Caco-2 (cell line): Measurements from ENCODE around the gene FBXO31. TPM values are rescaled to one million over a fixed set of nuclear protein-coding genes. Genes with fewer than 3 reads are reported as not detected.

ENCODE experiments used
- BruUV-seq: library from RNA; stranded (reverse); fragments of 400-500 nt; replicated peaks from 2 replicates; lab custom pipeline; 2021; lab: Mats Ljungman, UMichigan
- CTCF ChIA-PET: fragments of 300-600 bp; sonication (Branson Sonifier 250); formaldehyde crosslinking; loops from one replicate; lab custom pipeline; 2022; ENCODE audit warnings: antibody characterized with exemption; lab: Charles Lee
- POLR2A ChIA-PET: fragments of 300-600 bp; sonication (Branson Sonifier 250); formaldehyde crosslinking; loops from one replicate; lab custom pipeline; 2022; ENCODE audit warnings: antibody characterized with exemption; lab: Charles Lee
- DNase-seq, 2 experiments: peaks; one replicate each; pipeline versions ENCODE4 v3.0.0 to v3.0.0-alpha.2; 2020 to 2022
- H3K27me3 ChIP-seq: replicated peaks from 2 replicates; pipeline ENCODE4 v1.6.0; 2011; ENCODE audit warnings: low read length; ENCODE audit not compliant: control insufficient read depth, insufficient read depth
- H3K36me3 ChIP-seq: 2 replicates; pipeline ENCODE4 v1.5.1; 2011; ENCODE audit warnings: low read length; ENCODE audit not compliant: control insufficient read depth, insufficient read depth
- H3K4me1 ChIP-seq: fragments of 250-450 bp; sonication (Bioruptor Pico); 2 replicates; pipeline ENCODE4 v1.5.1; 2020; ENCODE audit warnings: mild to moderate bottlenecking
- H3K4me3 ChIP-seq: 2 replicates; pipeline ENCODE4 v1.5.1; 2011; ENCODE audit warnings: low read depth, mild to moderate bottlenecking, control low read depth, low read length
- H3K9me3 ChIP-seq: fragments of 250-450 bp; sonication (Bioruptor Pico); 2 replicates; pipeline ENCODE4 v1.5.1; 2020; ENCODE audit warnings: mild to moderate bottlenecking, moderate library complexity
- H3K27ac Mint-ChIP-seq: one replicate; pipeline ENCODE4 v1.8.0; 2022; ENCODE audit warnings: mixed read lengths; ENCODE audit not compliant: unreplicated experiment
- H3K27me3 Mint-ChIP-seq: one replicate; pipeline ENCODE4 v1.8.0; 2022; ENCODE audit warnings: mixed read lengths; ENCODE audit not compliant: insufficient read depth, unreplicated experiment
- H3K36me3 Mint-ChIP-seq: one replicate; pipeline ENCODE4 v1.8.0; 2022; ENCODE audit warnings: mild to moderate bottlenecking, mixed read lengths; ENCODE audit not compliant: insufficient read depth, unreplicated experiment
- H3K4me1 Mint-ChIP-seq: one replicate; pipeline ENCODE4 v1.8.0; 2022; ENCODE audit warnings: low read depth, mixed read lengths; ENCODE audit not compliant: unreplicated experiment
- H3K4me3 Mint-ChIP-seq: one replicate; pipeline ENCODE4 v1.8.0; 2022; ENCODE audit warnings: mild to moderate bottlenecking, moderate library complexity, mixed read lengths; ENCODE audit not compliant: unreplicated experiment
- H3K9me3 Mint-ChIP-seq: one replicate; pipeline ENCODE4 v1.8.0; 2022; ENCODE audit warnings: mixed read lengths; ENCODE audit not compliant: unreplicated experiment
- CTCF ChIP-seq, 2 experiments: fragments of 200-600 bp in 1 of 2; IDR thresholded peaks; 1 replicate in 1 of 2; 2 replicates in 1 of 2; pipeline versions ENCODE4 v1.5.1 to v1.8.0; 2011 to 2022; ENCODE audit warnings: antibody characterized with exemption in 1 of 2, control low read depth in 1 of 2, inconsistent platforms in 1 of 2, low read depth in 1 of 2, low read length in 1 of 2, mild to moderate bottlenecking in 1 of 2, moderate library complexity in 1 of 2; ENCODE audit not compliant: insufficient read depth in 1 of 2, severe bottlenecking in 1 of 2, unreplicated experiment in 1 of 2
- intact Hi-C: fragments of 100-400 bp; cut with micrococcal nuclease; formaldehyde crosslinking; loops from one replicate; pipeline ENCODE4 v1.10.0; 2022; ENCODE audit not compliant: unreplicated experiment
- total RNA-seq: library from RNA; stranded (reverse); gene quantifications from 2 replicates; pipeline ENCODE4 v1.2.3, GENCODE V29; 2022

Gene FBXO31
- total RNA-seq, 1 experiment from 2014 or later, result 55.6 TPM

GRCh38 chr16:87324411-87325275, 58.9 kb downstream of the FBXO31 start:
- CTCF ChIA-PET, result interaction anchor here (1.1 to 1.3 kb wide), 2 partner anchors 59 to 70 kb away, joined by 3 to 4 read pairs; partner anchors contain the start of gene FBXO31
- POLR2A ChIA-PET, result no interaction called here
- intact Hi-C loops, result no loop called here

DNA sequence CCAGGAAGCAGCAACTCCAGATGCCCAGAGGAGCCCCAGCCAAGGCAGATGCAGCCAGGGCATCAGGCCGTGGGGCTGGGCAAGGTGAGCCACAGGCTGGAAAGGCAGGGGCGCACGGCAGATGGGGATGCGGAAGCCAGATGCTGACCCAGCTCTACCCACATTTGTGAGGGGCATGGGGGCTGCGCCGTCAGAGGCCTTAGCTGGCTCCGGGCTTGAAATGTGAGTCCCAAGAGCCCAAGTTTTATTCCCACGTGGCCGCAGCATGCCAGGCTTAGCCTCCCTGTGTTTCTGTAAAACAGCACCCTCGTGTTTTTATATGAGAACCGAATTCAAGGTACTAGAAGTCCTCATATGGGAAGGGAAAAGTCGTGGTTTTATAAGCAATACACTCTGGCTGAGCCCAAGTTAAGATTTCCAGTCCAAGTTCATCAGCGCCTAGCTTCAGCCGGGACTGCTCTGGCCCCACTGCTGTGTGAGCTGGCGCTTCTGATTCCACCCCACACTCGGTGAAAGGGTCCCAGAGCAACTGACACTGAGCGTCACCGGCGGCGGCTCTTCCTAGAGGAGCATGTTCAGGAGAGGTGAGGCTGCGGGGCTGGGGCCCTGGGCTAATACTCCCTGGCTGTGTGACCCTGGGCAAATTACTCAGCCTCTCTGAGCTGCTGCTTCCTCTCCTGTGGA, 59.7 kb downstream of the FBXO31 start:
- Histone ChIP-seq H3K9me3 (no peaks in the 10 kb centered on the region), H3K36me3 (peaks cover 3% of the 10 kb centered on the region), H3K27me3 (no peaks in the 10 kb centered on the region), H3K4me3 (no peak overlapping the region), H3K4me1 (no peaks in the 10 kb centered on the region; the same call in 1 of the 2 replicates)
- TF ChIP-seq CTCF (IDR thresholded peaks at IDR 0.05; ENCODE audit: insufficient read depth in 1 of 2, low read depth in 1 of 2, low read length in 1 of 2, severe bottlenecking in 1 of 2, unreplicated experiment in 1 of 2), result no peak
- CTCF ChIA-PET, result interaction anchor here (1.0 kb wide), 1 partner anchor 60 kb away, joined by 3 read pairs; the partner anchor contains the start of gene FBXO31
- H3K27me3 Mint-ChIP-seq, result no peaks in the 10 kb centered on the region
- DNase-seq, result no peak
- POLR2A ChIA-PET, result no interaction called here
- H3K27ac Mint-ChIP-seq, result no peak overlapping the region
- H3K4me3 Mint-ChIP-seq, result no peak overlapping the region
- H3K36me3 Mint-ChIP-seq, result peaks cover 58% of the 10 kb centered on the region
- intact Hi-C loops, result no loop called here
- H3K4me1 Mint-ChIP-seq, result no peaks in the 10 kb centered on the region
- H3K9me3 Mint-ChIP-seq, result no peaks in the 10 kb centered on the region
- BruUV-seq, result no TSS peak

More at GRCh38 chr16:87324411-87325275, 58.9 kb downstream of the FBXO31 start:
- Histone ChIP-seq H3K9me3 (no peaks in the 10 kb centered on the region), H3K4me3 (no peak overlapping the region), H3K4me1 (no peaks in the 10 kb centered on the region; the same call in 1 of the 2 replicates), H3K27me3 (no peaks in the 10 kb centered on the region), H3K36me3 (peaks cover 1% of the 10 kb centered on the region)
- TF ChIP-seq CTCF (IDR thresholded peaks at IDR 0.05; ENCODE audit: insufficient read depth in 1 of 2, low read depth in 1 of 2, low read length in 1 of 2, severe bottlenecking in 1 of 2, unreplicated experiment in 1 of 2), result peak; percentile 95 to 96
- BruUV-seq, result no TSS peak
- Mint-ChIP-seq H3K36me3 (peaks cover 53% of the 10 kb centered on the region), H3K4me3 (no peak overlapping the region), H3K4me1 (no peaks in the 10 kb centered on the region), H3K27ac (no peak overlapping the region), H3K27me3 (no peaks in the 10 kb centered on the region), H3K9me3 (no peaks in the 10 kb centered on the region)
- peak in 1 of 2 experiments; percentile 67 for DNase-seq
